Activated T-cell treated with anti-CD3 and anti-CD28 coated beads for 24 hours (primary cell): Measurements from ENCODE around the gene PRKAR1B.
"Not testable (repeated sequence)": the region's sequence is repeated elsewhere in the genome, so short reads cannot be mapped to it uniquely, and the experiment has no call there.

ENCODE experiments used
- DNase-seq: peaks from one replicate; pipeline ENCODE4 v3.0.0-alpha.2; 2020; ENCODE audit warnings: low read depth

Gene PRKAR1B

DNA sequence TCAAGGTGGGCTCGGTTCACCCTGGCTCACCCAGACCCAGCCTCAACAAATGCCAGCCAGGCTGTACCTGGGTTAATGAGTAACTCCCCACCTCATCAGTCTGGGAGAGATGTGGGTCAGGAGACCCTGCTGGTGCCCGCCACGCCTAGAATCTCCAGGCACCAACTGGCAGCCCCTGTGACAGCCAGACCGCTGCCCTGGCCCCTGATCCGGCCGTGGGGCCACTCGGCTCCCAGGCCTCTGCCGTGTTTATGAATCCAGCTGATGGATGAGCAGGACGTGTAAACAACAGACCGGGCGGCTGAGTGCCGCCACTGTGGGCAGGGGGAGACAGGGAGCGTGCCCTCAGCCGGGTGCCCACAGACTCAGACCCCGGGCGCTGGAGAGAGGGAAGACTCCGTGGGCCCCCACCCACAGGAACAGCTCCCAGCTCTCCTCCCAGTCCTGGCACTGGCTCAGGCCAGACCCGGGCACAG, 173.4 kb downstream of the PRKAR1B start:
- DNase-seq: no peak

GRCh38 chr7:552868-553635, 174.0 kb downstream of the PRKAR1B start:
- no peak for DNase-seq

DNA sequence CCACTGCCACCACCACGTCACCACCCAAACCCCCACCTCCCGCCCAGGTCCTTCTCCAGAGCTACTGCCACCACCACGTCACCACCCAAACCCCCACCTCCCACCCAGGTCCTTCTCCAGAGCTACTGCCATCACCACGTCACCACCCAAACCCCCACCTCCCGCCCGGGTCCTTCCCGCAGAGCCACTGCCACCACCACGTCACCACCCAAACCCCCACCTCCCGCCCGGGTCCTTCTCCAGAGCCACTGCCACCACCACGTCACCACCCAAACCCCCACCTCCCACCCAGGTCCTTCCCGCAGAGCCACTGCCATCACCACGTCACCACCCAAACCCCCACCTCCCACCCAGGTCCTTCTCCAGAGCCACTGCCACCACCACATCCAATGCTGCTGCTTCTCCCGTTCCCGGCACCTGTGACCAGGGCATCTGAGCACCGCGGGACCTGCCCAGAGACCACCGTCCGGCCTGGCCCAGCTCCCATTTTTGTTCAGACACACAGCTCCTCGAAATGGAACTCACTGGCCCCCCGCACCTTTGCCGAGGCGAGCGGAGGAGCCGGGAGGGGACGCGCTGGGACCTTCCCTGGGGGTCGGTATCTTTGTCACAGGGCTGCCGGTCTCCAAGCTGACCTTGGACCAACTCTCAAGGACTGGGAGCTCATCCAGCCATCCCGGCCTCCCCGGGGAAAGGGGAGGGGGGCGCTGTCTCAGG, 174.8 kb downstream of the PRKAR1B start:
- DNase-seq: not testable (repeated sequence)

GRCh38 chr7:551615-551970, 175.5 kb downstream of the PRKAR1B start:
- not testable (repeated sequence) for DNase-seq

- no peak for DNase-seq
These were observed 176.0 kb downstream of the PRKAR1B start for GRCh38 chr7:550881-551614.

DNA sequence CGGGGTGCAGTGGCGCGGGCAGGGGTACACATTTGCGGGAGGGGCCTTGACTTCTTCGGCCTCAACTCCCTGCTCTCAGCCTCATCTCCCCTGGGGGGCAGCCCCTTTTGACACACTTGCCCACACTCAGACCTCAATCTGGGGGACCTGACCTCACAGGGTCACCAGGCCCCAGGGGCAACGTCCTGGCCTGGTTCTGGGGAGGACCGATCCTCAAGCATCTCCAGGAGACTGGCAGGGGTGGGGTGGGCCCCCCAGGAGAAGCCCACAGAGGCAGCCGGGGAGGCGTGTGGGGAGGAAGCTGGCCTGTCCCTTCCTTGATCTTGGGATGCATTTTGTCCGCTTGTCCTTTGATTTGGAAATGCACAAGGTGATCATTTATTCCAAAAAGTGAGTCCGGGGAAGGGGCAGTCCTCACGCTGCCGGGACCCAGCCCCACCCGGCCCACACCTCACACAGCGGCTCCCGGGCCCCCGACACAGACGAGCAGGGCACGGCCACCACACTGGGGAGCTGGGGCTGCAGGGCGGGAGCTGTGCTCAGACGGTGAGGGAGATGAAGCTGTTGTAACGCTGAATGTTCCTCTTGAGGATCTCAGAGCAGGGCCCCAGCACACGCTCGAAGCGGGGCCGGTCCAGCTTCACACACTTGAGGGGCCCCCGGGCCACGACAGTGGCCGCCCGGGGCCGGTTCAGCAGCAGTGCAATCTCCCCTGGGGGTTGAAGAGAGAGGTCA, 177.0 kb downstream of the PRKAR1B start:
- DNase-seq: no peak

GRCh38 chr7:549066-549890, 177.8 kb downstream of the PRKAR1B start:
- DNase-seq: no peak

DNA sequence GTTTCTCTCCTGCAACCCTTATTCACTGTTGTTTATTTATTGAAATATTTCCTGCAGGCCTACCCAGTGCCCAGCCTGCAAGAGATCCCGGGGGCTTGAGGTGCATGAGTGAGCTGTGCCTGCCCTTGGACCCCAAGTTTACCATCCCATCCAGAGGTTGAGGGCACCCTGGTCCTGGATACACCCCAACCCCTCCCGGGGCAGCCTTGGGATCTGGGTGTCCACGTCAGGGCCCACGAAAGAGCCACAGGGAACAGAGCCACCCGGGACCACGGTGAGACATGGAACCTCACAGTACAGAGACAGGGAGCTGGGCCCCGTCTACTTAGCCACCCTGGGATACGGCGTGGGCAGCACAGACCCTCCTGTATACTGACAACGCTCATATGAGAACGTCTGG, 178.7 kb downstream of the PRKAR1B start:
- no peak for DNase-seq

GRCh38 chr7:545470-545869, 181.6 kb downstream of the PRKAR1B start:
- DNase-seq: no peak

- DNase-seq: no peak
These were observed 182.5 kb downstream of the PRKAR1B start for GRCh38 chr7:544338-545221.

GRCh38 chr7:543501-544337, 183.4 kb downstream of the PRKAR1B start:
- no peak for DNase-seq

GRCh38 chr7:542713-543500, 184.2 kb downstream of the PRKAR1B start:
- DNase-seq: no peak

- no peak for DNase-seq
These were observed 184.9 kb downstream of the PRKAR1B start for GRCh38 chr7:542131-542712.

GRCh38 chr7:541661-542060, 185.4 kb downstream of the PRKAR1B start:
- no peak for DNase-seq

DNA sequence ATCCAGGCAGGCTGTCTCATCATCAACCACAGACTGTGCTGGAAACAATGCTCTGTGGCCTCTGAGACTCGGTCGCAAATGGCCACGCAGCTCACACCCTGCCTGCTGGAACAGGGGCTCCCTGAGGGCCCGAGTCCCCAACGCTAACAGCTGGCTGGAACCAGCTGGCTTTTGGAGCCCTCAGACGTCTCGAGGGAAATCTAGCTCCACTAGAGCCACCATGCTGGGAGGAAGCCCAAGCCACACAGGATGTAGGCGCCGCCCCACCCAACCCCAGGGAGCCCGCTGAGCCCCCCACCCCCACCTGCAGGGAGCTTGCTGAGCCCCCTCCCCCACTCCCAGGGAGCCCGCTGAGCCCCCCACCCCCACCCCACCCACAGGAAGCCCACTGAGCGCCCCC, 186.1 kb downstream of the PRKAR1B start:
- no peak for DNase-seq

DNA sequence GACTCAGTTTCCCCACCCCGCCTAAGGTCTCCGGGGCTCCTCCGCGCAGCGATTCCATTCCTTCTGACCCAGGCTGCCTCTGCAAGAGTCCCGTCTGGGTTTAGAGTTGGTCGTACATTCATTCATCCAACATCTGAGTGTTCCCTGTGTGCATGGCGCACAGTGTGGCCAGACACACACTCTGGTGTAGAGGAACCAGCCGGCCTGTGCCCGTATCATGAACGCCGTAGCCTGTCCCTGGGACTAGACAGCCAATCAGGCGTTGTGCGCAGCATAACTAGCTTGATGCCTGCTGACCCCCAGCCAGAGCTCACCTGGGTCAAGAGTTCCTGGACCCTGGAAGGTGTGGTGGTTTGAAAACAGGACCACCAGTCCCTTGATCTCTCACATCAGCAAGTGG, 186.5 kb downstream of the PRKAR1B start:
- DNase-seq: no peak

GRCh38 chr7:539731-540411, 187.2 kb downstream of the PRKAR1B start:
- DNase-seq: no peak
